Measurements from ENCODE around the gene TBX21. TPM values are rescaled to one million over a fixed set of nuclear protein-coding genes. Genes with fewer than 3 reads are reported as not detected.

The TBX21 gene
- total RNA-seq, 1 experiment from 2014 or later: not detected

GRCh38 chr17:47692895-47693730 is 39.9 kb upstream of the TBX21 start:
- BruUV-seq (replicated peaks): TSS peak; percentile 91
- CTCF ChIA-PET: interaction anchor here (0.6 kb wide), 1 partner anchor 42 kb away, joined by 3 read pairs; no protein-coding TSS in a partner anchor

GRCh38 chr17:47693731-47694580 is 39.1 kb upstream of the TBX21 start, which contains the start of gene TBKBP1:
TSS of gene TBKBP1 (plus strand) at chr17:47694161. CDS start at chr17:47696113, 1,952 bp downstream.
- Histone ChIP-seq H3K4me1 (ENCODE audit: insufficient read depth, low read length) (peaks cover 15% of the 10 kb centered on the region; the same call in 1 of the 2 replicates), H3K9ac (ENCODE audit: low read length) (peak within 1 kb of the TSS; percentile 52), H4K20me1 (ENCODE audit: low read length) (no peaks in the 10 kb centered on the region), H3K27ac (ENCODE audit: low read length) (no peak within 1 kb of the TSS), H3K9me2 (replicated peaks; ENCODE audit: low read length) (no peaks in the 10 kb centered on the region), H3F3A (ENCODE audit: low read length, unreplicated experiment) (no peaks in the 10 kb centered on the region), H3K9me3 (ENCODE audit: low read length) (no peaks in the 10 kb centered on the region), H3K36me3 (ENCODE audit: low read depth, low read length) (no peaks in the 10 kb centered on the region), H3K79me2 (ENCODE audit: low read length) (no peaks in the 10 kb centered on the region), H3K27me3 (ENCODE audit: low read length) (no peaks in the 10 kb centered on the region), H3K4me2 (ENCODE audit: low read length) (peak within 1 kb of the TSS; percentile 91), H3K4me3 (ENCODE audit: low read length) (peak within 1 kb of the TSS; percentile 83), H2AFZ (ENCODE audit: low read length) (peak within 1 kb of the TSS; percentile 92)
- intact Hi-C loops (cut with micrococcal nuclease): no loop called here
- ATAC-seq (peak; percentile 53), DNase-seq (peak; percentile 51)
- BruUV-seq (replicated peaks): no TSS peak
- POLR2A ChIA-PET (ENCODE audit: unreplicated experiment): interaction anchor here (0.7 kb wide), 1 partner anchor 45 kb away, joined by 11 read pairs; no protein-coding TSS in a partner anchor
- CTCF ChIA-PET: interaction anchor here (0.6 kb wide), 1 partner anchor 39 kb away, joined by 7 read pairs; the partner anchor contains the start of gene TBX21
- TF ChIP-seq EZH2 (IDR thresholded peaks at IDR 0.05; ENCODE audit: low read length, unreplicated experiment): no peak
- no peak for TF ChIP-seq CTCF (conservative IDR thresholded peaks at IDR 0.05; ENCODE audit: low read depth, low read length)
- TF ChIP-seq EZH2phosphoT487 (IDR thresholded peaks at IDR 0.05; ENCODE audit: borderline replicate concordance, low read length): no peak

More at GRCh38 chr17:47692895-47693730, 39.9 kb upstream of the TBX21 start:
- H3K36me3 ChIP-seq (ENCODE audit: low read depth, low read length): no peaks in the 10 kb centered on the region
- no peak for TF ChIP-seq EZH2 (IDR thresholded peaks at IDR 0.05; ENCODE audit: low read length, unreplicated experiment)
- no peak for TF ChIP-seq CTCF (conservative IDR thresholded peaks at IDR 0.05; ENCODE audit: low read depth, low read length)
- TF ChIP-seq EZH2phosphoT487 (IDR thresholded peaks at IDR 0.05; ENCODE audit: borderline replicate concordance, low read length): no peak
- peak overlapping the region; percentile 78 for H3K4me3 ChIP-seq (ENCODE audit: low read length)
- H3K4me2 ChIP-seq (ENCODE audit: low read length): peak overlapping the region; percentile 91
- H2AFZ ChIP-seq (ENCODE audit: low read length): peak overlapping the region; percentile 92
- H3K9ac ChIP-seq (ENCODE audit: low read length): peak overlapping the region; percentile 45; the same call in 1 of the 2 replicates
- POLR2A ChIA-PET (ENCODE audit: unreplicated experiment): no interaction called here
- no peaks in the 10 kb centered on the region for H3K79me2 ChIP-seq (ENCODE audit: low read length)
- no peaks in the 10 kb centered on the region for H4K20me1 ChIP-seq (ENCODE audit: low read length)
- ATAC-seq (no peak), DNase-seq (no peak)
- H3K4me1 ChIP-seq (ENCODE audit: insufficient read depth, low read length): peaks cover 15% of the 10 kb centered on the region; the same call in 1 of the 2 replicates
- intact Hi-C loops (cut with micrococcal nuclease): no loop called here
- no peaks in the 10 kb centered on the region for H3K9me3 ChIP-seq (ENCODE audit: low read length)
- H3K27ac ChIP-seq (ENCODE audit: low read length): no peak overlapping the region
- H3F3A ChIP-seq (ENCODE audit: low read length, unreplicated experiment): no peaks in the 10 kb centered on the region
- no peaks in the 10 kb centered on the region for H3K27me3 ChIP-seq (ENCODE audit: low read length)
- H3K9me2 ChIP-seq (replicated peaks; ENCODE audit: low read length): no peaks in the 10 kb centered on the region
